Measurements from ENCODE around the gene MRPL14. TPM values are rescaled to one million over a fixed set of nuclear protein-coding genes. Genes with fewer than 3 reads are reported as not detected.

MRPL14 gene
- total RNA-seq, 4 donors from 2014 or later, result 8.8 to 36.6 (median 18.9) TPM

DNA sequence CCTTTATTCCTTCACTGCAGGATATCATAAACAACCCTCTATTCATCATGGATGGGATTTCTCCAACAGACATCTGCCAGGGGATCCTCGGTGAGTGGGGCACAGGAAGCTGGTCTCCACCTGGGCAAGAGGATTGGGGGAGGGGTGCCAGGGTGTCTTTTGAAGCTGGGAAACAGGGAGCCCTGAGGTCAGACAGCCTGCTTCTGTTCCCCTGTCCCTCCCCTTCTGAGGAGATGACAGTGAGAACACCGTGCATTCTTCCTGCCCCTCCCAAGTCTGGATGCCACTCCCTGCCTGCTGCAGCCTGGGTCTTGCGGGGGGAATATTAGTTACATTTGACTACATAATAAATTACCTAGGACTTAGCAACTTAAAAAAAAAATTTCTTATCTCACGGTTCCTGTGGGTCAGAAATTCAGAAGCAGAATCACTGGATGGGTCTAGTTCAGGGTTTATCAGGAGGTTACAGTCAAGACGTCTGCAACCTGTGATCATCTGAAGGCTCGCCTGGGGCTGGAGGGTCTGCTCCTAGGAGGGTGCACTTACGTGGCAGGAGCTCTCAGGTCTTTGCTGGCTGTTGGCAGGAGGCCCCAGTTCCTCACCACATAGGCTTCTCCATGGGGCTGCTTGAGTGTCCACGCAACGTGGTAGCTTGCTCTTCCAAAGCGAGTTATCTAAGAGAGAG lies 42.8 kb upstream of the MRPL14 start:
- H3K36me3 ChIP-seq, result no peaks in the 10 kb centered on the region
- H3K9me3 ChIP-seq, result no peaks in the 10 kb centered on the region
- no peak overlapping the region for H3K27ac ChIP-seq
- H3K4me1 ChIP-seq, result peaks cover 0 to 13% (median 0%) of the 10 kb centered on the region in 4 donors
- DNase-seq (ENCODE audit: low spot score in 2 of 2), result no peak
- TF ChIP-seq POLR2A (IDR thresholded peaks at IDR 0.05), result no peak
- no peak overlapping the region for H3K4me3 ChIP-seq
- no peaks in the 10 kb centered on the region for H3K27me3 ChIP-seq
- 76% methylated on average over 10 of the region's 10 CpGs for WGBS, 2 donors

DNA sequence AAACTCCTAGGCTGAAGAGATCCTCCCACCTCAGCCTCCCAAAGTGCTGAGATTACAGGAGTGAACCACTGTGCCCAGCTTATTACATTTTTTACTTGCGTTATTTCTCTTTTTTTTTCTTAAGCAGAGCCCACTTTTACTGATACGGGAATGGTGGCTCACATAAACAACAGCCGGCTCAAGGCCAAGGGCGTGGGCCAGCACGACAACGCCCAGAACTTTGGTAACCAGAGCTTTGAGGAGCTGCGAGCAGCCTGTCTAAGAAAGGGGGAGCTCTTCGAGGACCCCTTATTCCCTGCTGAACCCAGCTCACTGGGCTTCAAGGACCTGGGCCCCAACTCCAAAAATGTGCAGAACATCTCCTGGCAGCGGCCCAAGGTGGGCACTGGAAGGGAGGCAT lies 41.9 kb upstream of the MRPL14 start:
- H3K4me3 ChIP-seq, result no peak overlapping the region
- DNase-seq (ENCODE audit: low spot score in 2 of 2), result peak in 1 of 2 donors; percentile 14
- H3K4me1 ChIP-seq, result peaks cover 0 to 13% (median 0%) of the 10 kb centered on the region in 4 donors
- 56 to 76% methylated on average over 9 of the region's 9 CpGs for WGBS, 2 donors
- H3K27ac ChIP-seq, result peak overlapping the region in 1 of 4 donors; percentile 26
- no peaks in the 10 kb centered on the region for H3K9me3 ChIP-seq
- TF ChIP-seq, protein P1, sequence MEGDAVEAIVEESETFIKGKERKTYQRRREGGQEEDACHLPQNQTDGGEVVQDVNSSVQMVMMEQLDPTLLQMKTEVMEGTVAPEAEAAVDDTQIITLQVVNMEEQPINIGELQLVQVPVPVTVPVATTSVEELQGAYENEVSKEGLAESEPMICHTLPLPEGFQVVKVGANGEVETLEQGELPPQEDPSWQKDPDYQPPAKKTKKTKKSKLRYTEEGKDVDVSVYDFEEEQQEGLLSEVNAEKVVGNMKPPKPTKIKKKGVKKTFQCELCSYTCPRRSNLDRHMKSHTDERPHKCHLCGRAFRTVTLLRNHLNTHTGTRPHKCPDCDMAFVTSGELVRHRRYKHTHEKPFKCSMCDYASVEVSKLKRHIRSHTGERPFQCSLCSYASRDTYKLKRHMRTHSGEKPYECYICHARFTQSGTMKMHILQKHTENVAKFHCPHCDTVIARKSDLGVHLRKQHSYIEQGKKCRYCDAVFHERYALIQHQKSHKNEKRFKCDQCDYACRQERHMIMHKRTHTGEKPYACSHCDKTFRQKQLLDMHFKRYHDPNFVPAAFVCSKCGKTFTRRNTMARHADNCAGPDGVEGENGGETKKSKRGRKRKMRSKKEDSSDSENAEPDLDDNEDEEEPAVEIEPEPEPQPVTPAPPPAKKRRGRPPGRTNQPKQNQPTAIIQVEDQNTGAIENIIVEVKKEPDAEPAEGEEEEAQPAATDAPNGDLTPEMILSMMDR (IDR thresholded peaks at IDR 0.05), result no peak
- TF ChIP-seq POLR2A (IDR thresholded peaks at IDR 0.05), result no peak
- no peak for TF ChIP-seq EP300 (IDR thresholded peaks at IDR 0.05)
- H3K36me3 ChIP-seq, result no peaks in the 10 kb centered on the region
- no peaks in the 10 kb centered on the region for H3K27me3 ChIP-seq

DNA sequence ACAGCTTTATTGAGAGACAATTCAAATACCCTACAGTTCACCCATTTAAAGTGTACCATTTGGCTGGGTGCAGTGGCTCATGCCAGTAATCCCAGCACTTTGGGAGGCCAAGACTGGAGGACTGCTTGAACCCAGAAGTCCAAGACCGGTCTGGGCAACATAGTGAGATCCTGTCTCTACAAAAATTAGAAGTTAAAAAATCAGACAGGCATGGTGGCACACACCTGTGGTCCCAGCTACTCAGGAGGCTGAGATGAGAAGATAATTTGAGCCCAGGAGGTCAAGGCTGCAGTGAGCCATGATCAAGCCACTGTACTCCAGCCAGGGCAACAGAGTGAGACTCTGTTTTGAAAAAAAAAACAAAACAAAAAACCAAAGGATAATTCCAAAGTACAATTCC lies 40.3 kb upstream of the MRPL14 start:
- H3K4me1 ChIP-seq, result peaks cover 0 to 8% (median 0%) of the 10 kb centered on the region in 4 donors
- no peak for TF ChIP-seq POLR2A (IDR thresholded peaks at IDR 0.05)
- TF ChIP-seq, protein P1 (IDR thresholded peaks at IDR 0.05), result no peak
- TF ChIP-seq EP300 (IDR thresholded peaks at IDR 0.05), result no peak
- H3K27me3 ChIP-seq, result peaks cover 0 to 4% of the 10 kb centered on the region in 2 donors
- H3K9me3 ChIP-seq, result no peaks in the 10 kb centered on the region
- no peak overlapping the region for H3K27ac ChIP-seq
- H3K4me3 ChIP-seq, result no peak overlapping the region
- DNase-seq (ENCODE audit: low spot score in 2 of 2), result no peak
- WGBS, 2 donors, result 100% methylated on average over 1 of the region's 1 CpG
- no peaks in the 10 kb centered on the region for H3K36me3 ChIP-seq

DNA sequence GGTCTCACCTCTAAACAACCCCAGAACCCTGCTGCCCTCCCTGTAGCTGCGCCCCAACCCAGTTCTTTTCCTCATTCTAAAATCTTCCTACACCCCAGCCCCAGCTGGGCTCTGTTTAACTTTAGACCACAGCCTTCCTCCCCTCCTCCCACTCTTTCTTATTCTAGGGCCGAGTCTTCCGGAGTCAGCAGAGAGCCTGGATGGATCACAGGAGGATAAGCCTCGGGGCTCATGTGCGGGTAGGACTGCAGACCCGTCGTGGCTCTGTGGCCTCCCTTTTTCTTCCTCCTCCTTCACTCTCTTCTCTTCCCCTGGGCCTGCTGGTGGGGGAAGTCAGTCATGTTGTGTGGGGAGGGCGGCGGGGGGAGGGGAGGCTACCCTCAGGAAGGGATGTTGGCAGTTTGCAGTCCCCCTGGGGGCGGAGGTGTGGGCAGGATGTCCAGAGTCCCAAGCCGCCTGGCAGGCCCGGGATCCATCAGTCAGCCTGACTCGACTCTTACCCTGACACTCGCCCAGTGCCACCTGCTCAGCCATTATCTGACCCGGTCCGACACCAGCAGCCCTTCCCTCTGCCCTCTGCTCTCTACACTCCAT lies 39.4 kb upstream of the MRPL14 start:
- TF ChIP-seq POLR2A (IDR thresholded peaks at IDR 0.05) (no peak), EP300 (IDR thresholded peaks at IDR 0.05) (no peak)
- TF ChIP-seq, protein P1 (IDR thresholded peaks at IDR 0.05), result no peak
- DNase-seq (ENCODE audit: low spot score in 2 of 2), result no peak
- Histone ChIP-seq H3K27me3 (peaks cover 0 to 4% of the 10 kb centered on the region in 2 donors), H3K4me3 (no peak overlapping the region), H3K9me3 (no peaks in the 10 kb centered on the region), H3K4me1 (peaks cover 0 to 7% (median 0%) of the 10 kb centered on the region in 4 donors), H3K27ac (no peak overlapping the region), H3K36me3 (no peaks in the 10 kb centered on the region)
- WGBS, 2 donors, result 39 to 42% methylated on average over 15 to 16 of the region's 16 CpGs

DNA sequence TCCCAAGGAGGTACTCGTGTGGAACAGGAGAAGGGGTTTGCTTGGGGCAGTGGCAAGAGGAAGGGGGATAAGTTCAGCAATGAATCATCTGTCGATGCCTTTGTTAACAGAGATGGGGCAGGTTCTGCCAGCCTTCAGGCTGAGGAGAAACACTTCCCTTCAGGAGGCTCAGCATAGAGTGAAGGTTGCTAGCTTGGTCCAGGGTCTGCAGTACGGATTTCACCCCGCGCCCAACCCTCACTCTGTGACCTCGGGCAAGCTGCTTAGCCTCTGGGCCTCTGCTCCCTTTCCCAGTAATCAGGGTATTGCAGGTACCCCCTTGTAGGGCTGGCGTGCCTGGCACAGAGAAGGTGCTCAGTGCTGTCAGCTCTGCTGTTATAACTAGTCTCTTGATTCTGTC lies 38.9 kb upstream of the MRPL14 start:
- no peaks in the 10 kb centered on the region for H3K36me3 ChIP-seq
- no peak for DNase-seq (ENCODE audit: low spot score in 2 of 2)
- no peak overlapping the region for H3K4me3 ChIP-seq
- TF ChIP-seq POLR2A (IDR thresholded peaks at IDR 0.05), result no peak
- peaks cover 0 to 4% of the 10 kb centered on the region in 2 donors for H3K27me3 ChIP-seq
- no peaks in the 10 kb centered on the region for H3K9me3 ChIP-seq
- 79% methylated on average over 7 of the region's 7 CpGs for WGBS, 2 donors
- H3K4me1 ChIP-seq, result peaks cover 0 to 7% (median 0%) of the 10 kb centered on the region in 4 donors
- H3K27ac ChIP-seq, result no peak overlapping the region

DNA sequence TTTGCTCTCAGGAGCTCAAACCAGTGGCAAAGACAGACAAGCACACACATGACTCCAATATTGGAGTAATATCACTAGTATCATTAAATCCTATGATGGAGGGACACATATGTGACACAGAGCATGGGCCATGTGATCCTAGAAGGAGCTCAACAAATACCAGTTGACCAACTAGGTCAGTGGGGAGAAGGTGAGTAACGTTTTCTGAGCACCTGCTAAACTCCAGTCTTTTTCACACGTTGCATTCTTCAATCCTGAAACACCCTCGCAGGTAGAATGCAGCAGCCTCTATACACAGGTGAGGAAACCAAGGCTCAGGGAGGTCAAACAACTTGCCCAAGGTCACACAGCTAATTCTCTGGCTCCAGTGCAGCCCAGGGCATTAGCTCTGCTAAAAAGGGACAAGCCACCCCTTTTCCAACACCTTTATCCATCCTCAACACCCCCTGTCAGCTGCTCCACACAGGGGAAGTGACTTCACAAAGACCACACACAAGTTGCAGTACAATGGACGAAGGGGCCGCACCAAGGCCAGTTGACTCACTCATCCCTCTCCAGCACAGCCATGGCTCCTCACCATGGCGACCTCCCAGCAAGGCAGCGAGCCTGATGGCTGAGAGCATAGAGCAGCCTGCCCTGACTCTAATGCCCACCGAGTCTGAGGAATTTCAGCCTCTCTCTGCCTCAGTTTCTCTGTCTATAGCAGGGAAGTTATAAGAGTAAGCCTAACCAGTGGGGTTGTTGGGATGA lies 35.8 kb upstream of the MRPL14 start:
- H3K36me3 ChIP-seq, result no peaks in the 10 kb centered on the region
- no peak overlapping the region for H3K4me3 ChIP-seq
- no peak for DNase-seq (ENCODE audit: low spot score in 2 of 2)
- no peak overlapping the region for H3K27ac ChIP-seq
- no peaks in the 10 kb centered on the region for H3K4me1 ChIP-seq
- H3K9me3 ChIP-seq, result no peaks in the 10 kb centered on the region
- WGBS, 2 donors, result 72 to 75% methylated on average over 8 of the region's 8 CpGs
- peaks cover 0 to 4% of the 10 kb centered on the region in 2 donors for H3K27me3 ChIP-seq
- no peak for TF ChIP-seq POLR2A (IDR thresholded peaks at IDR 0.05)
- TF ChIP-seq, protein P1 (IDR thresholded peaks at IDR 0.05), result no peak
- TF ChIP-seq EP300 (IDR thresholded peaks at IDR 0.05), result no peak

Measured in tibial nerve (tissue), 4 donors.